Stimulated activated naive CD8-positive, alpha-beta T cell treated with anti-CD3 and anti-CD28 coated beads, Interleukin-15, Interleukin-2, amounts not matched to agents 100 ng/mL and 50 ng/mL, for 24 hours (primary cell): ENCODE measurements around the gene PLCH1.

Experiments used
- H3K27ac Mint-ChIP-seq: one replicate; pipeline ENCODE4 v1.8.0; 2021; ENCODE audit warnings: mild to moderate bottlenecking, mixed read lengths
- H3K27me3 Mint-ChIP-seq: one replicate; pipeline ENCODE4 v1.8.0; 2021; ENCODE audit warnings: mixed read lengths
- H3K36me3 Mint-ChIP-seq: one replicate; pipeline ENCODE4 v1.8.0; 2021; ENCODE audit warnings: low read depth, mixed read lengths
- H3K4me1 Mint-ChIP-seq: one replicate; pipeline ENCODE4 v1.8.0; 2021; ENCODE audit warnings: low read depth, mixed read lengths
- H3K4me3 Mint-ChIP-seq: one replicate; pipeline ENCODE4 v1.8.0; 2021; ENCODE audit warnings: mild to moderate bottlenecking, mixed read lengths
- H3K9me3 Mint-ChIP-seq: one replicate; pipeline ENCODE4 v1.8.0; 2021; ENCODE audit warnings: mixed read lengths

PLCH1 gene

GRCh38 chr3:155682426-155683343 lies 62.2 kb downstream of the PLCH1 start:
- H3K27me3 Mint-ChIP-seq: no peaks in the 10 kb centered on the region
- no peak overlapping the region for H3K27ac Mint-ChIP-seq
- H3K4me1 Mint-ChIP-seq: no peaks in the 10 kb centered on the region
- no peak overlapping the region for H3K4me3 Mint-ChIP-seq
- no peaks in the 10 kb centered on the region for H3K9me3 Mint-ChIP-seq
- no peaks in the 10 kb centered on the region for H3K36me3 Mint-ChIP-seq

- Mint-ChIP-seq H3K27me3 (no peaks in the 10 kb centered on the region), H3K27ac (no peak overlapping the region), H3K9me3 (no peaks in the 10 kb centered on the region), H3K4me3 (no peak overlapping the region), H3K36me3 (no peaks in the 10 kb centered on the region), H3K4me1 (no peaks in the 10 kb centered on the region)
Observed at GRCh38 chr3:155676252-155676981, 68.5 kb downstream of the PLCH1 start.

- Mint-ChIP-seq H3K36me3 (no peaks in the 10 kb centered on the region), H3K9me3 (no peaks in the 10 kb centered on the region), H3K27me3 (no peaks in the 10 kb centered on the region), H3K4me3 (no peak overlapping the region), H3K27ac (no peak overlapping the region), H3K4me1 (no peaks in the 10 kb centered on the region)
Observed at GRCh38 chr3:155675094-155675493, 69.8 kb downstream of the PLCH1 start.

- Mint-ChIP-seq H3K4me1 (no peaks in the 10 kb centered on the region), H3K27ac (no peak overlapping the region), H3K27me3 (no peaks in the 10 kb centered on the region), H3K9me3 (no peaks in the 10 kb centered on the region), H3K4me3 (no peak overlapping the region), H3K36me3 (no peaks in the 10 kb centered on the region)
Observed at GRCh38 chr3:155673421-155673820, 71.5 kb downstream of the PLCH1 start.

GRCh38 chr3:155670335-155670734 lies 74.5 kb downstream of the PLCH1 start:
- H3K9me3 Mint-ChIP-seq: no peaks in the 10 kb centered on the region
- H3K27ac Mint-ChIP-seq: no peak overlapping the region
- H3K4me3 Mint-ChIP-seq: no peak overlapping the region
- H3K27me3 Mint-ChIP-seq: peaks cover under 1% of the 10 kb centered on the region
- H3K36me3 Mint-ChIP-seq: no peaks in the 10 kb centered on the region
- H3K4me1 Mint-ChIP-seq: no peaks in the 10 kb centered on the region

GRCh38 chr3:155667988-155668387 lies 76.9 kb downstream of the PLCH1 start:
- H3K27me3 Mint-ChIP-seq: peaks cover 5% of the 10 kb centered on the region
- H3K36me3 Mint-ChIP-seq: no peaks in the 10 kb centered on the region
- H3K4me1 Mint-ChIP-seq: no peaks in the 10 kb centered on the region
- H3K4me3 Mint-ChIP-seq: no peak overlapping the region
- H3K9me3 Mint-ChIP-seq: no peaks in the 10 kb centered on the region
- H3K27ac Mint-ChIP-seq: no peak overlapping the region

- no peaks in the 10 kb centered on the region for H3K36me3 Mint-ChIP-seq
- peaks cover 5% of the 10 kb centered on the region for H3K27me3 Mint-ChIP-seq
- no peaks in the 10 kb centered on the region for H3K9me3 Mint-ChIP-seq
- H3K4me1 Mint-ChIP-seq: no peaks in the 10 kb centered on the region
- no peak overlapping the region for H3K4me3 Mint-ChIP-seq
- H3K27ac Mint-ChIP-seq: no peak overlapping the region
Observed at GRCh38 chr3:155664925-155665695, 79.8 kb downstream of the PLCH1 start.

- Mint-ChIP-seq H3K4me3 (no peak overlapping the region), H3K4me1 (no peaks in the 10 kb centered on the region), H3K27ac (no peak overlapping the region), H3K36me3 (no peaks in the 10 kb centered on the region), H3K27me3 (peaks cover 5% of the 10 kb centered on the region), H3K9me3 (no peaks in the 10 kb centered on the region)
Observed at GRCh38 chr3:155663467-155664212, 81.2 kb downstream of the PLCH1 start.

- H3K4me3 Mint-ChIP-seq: no peak overlapping the region
- H3K27me3 Mint-ChIP-seq: peaks cover 5% of the 10 kb centered on the region
- no peaks in the 10 kb centered on the region for H3K36me3 Mint-ChIP-seq
- H3K27ac Mint-ChIP-seq: no peak overlapping the region
- no peaks in the 10 kb centered on the region for H3K4me1 Mint-ChIP-seq
- no peaks in the 10 kb centered on the region for H3K9me3 Mint-ChIP-seq
Observed at GRCh38 chr3:155661760-155662159, 83.1 kb downstream of the PLCH1 start.

GRCh38 chr3:155661042-155661441 lies 83.8 kb downstream of the PLCH1 start:
- Mint-ChIP-seq H3K36me3 (no peaks in the 10 kb centered on the region), H3K27ac (no peak overlapping the region), H3K4me1 (no peaks in the 10 kb centered on the region), H3K4me3 (no peak overlapping the region), H3K9me3 (no peaks in the 10 kb centered on the region), H3K27me3 (peaks cover 5% of the 10 kb centered on the region)

GRCh38 chr3:155658671-155659261 lies 86.1 kb downstream of the PLCH1 start:
- Mint-ChIP-seq H3K9me3 (no peaks in the 10 kb centered on the region), H3K4me1 (no peaks in the 10 kb centered on the region), H3K27ac (no peak overlapping the region), H3K36me3 (no peaks in the 10 kb centered on the region), H3K27me3 (no peaks in the 10 kb centered on the region), H3K4me3 (no peak overlapping the region)

GRCh38 chr3:155658006-155658405 lies 86.9 kb downstream of the PLCH1 start:
- no peaks in the 10 kb centered on the region for H3K9me3 Mint-ChIP-seq
- no peaks in the 10 kb centered on the region for H3K4me1 Mint-ChIP-seq
- H3K36me3 Mint-ChIP-seq: no peaks in the 10 kb centered on the region
- H3K27me3 Mint-ChIP-seq: no peaks in the 10 kb centered on the region
- H3K27ac Mint-ChIP-seq: no peak overlapping the region
- no peak overlapping the region for H3K4me3 Mint-ChIP-seq

- Mint-ChIP-seq H3K27ac (no peak overlapping the region), H3K4me3 (no peak overlapping the region), H3K36me3 (no peaks in the 10 kb centered on the region), H3K4me1 (no peaks in the 10 kb centered on the region), H3K9me3 (no peaks in the 10 kb centered on the region), H3K27me3 (no peaks in the 10 kb centered on the region)
Observed at GRCh38 chr3:155657161-155657560, 87.7 kb downstream of the PLCH1 start.

GRCh38 chr3:155656466-155656865 lies 88.4 kb downstream of the PLCH1 start:
- Mint-ChIP-seq H3K27ac (no peak overlapping the region), H3K36me3 (no peaks in the 10 kb centered on the region), H3K9me3 (no peaks in the 10 kb centered on the region), H3K4me3 (no peak overlapping the region), H3K27me3 (no peaks in the 10 kb centered on the region), H3K4me1 (no peaks in the 10 kb centered on the region)
